IMR-90 (cell line): ENCODE results near the gene ANKHD1. TPM values are rescaled to one million over a fixed set of nuclear protein-coding genes. Genes with fewer than 3 reads are reported as not detected.

ENCODE experiments used
- ATAC-seq: fragments of 200-7000 bp; cut with Tn5 transposase; 2 replicates; pipeline ENCODE4 v1.9.1; 2020; ENCODE audit warnings: low read depth, mild to moderate bottlenecking, moderate library complexity
- BruUV-seq: library from RNA; stranded (reverse); fragments of 400-500 nt; replicated peaks from 2 replicates; lab custom pipeline; 2021; lab: Mats Ljungman, UMichigan
- CTCF ChIA-PET: fragments of 300-600 bp; formaldehyde crosslinking; extraction: SDS; loops from one replicate; lab custom pipeline; 2021; ENCODE audit warnings: antibody characterized with exemption; lab: Yijun Ruan, JAX
- POLR2A ChIA-PET: fragments of 300-600 bp; sonication (Branson Sonifier 250); formaldehyde crosslinking; loops from one replicate; lab custom pipeline; 2022; ENCODE audit warnings: antibody characterized with exemption; ENCODE audit not compliant: unreplicated experiment; lab: Charles Lee
- DNase-seq: peaks from one replicate; pipeline ENCODE4 v3.0.0; 2013
- H2AFZ ChIP-seq: replicated peaks from 2 replicates; pipeline ENCODE3; 2013; ENCODE audit warnings: low read length, mild to moderate bottlenecking; ENCODE audit not compliant: poor library complexity
- H2AK5ac ChIP-seq: 2 replicates; pipeline ENCODE4 v1.6.1; 2013; ENCODE audit warnings: low read depth, low read length, inconsistent platforms
- H2AK9ac ChIP-seq: replicated peaks from 2 replicates; pipeline ENCODE3; 2013; ENCODE audit warnings: mild to moderate bottlenecking, low read depth, low read length, moderate library complexity; ENCODE audit not compliant: poor library complexity
- H2BK120ac ChIP-seq: 2 replicates; pipeline ENCODE4 v1.6.1; 2013; ENCODE audit warnings: low read depth, low read length, inconsistent platforms
- H2BK15ac ChIP-seq: 3 replicates; pipeline ENCODE4 v1.6.1; 2013; ENCODE audit warnings: low read depth, low read length, inconsistent platforms
- H2BK20ac ChIP-seq: 2 replicates; pipeline ENCODE4 v1.6.1; 2013; ENCODE audit warnings: low read depth, mild to moderate bottlenecking, inconsistent platforms, low read length, moderate library complexity
- H2BK5ac ChIP-seq: 2 replicates; pipeline ENCODE4 v1.6.1; 2013; ENCODE audit warnings: mild to moderate bottlenecking, low read depth, low read length, inconsistent platforms; ENCODE audit not compliant: poor library complexity, severe bottlenecking
- H3K14ac ChIP-seq: replicated peaks from 2 replicates; pipeline ENCODE4 v1.6.1; 2013; ENCODE audit warnings: low read depth, low read length, inconsistent platforms
- H3K18ac ChIP-seq: 2 replicates; pipeline ENCODE4 v1.6.1; 2013; ENCODE audit warnings: low read depth, low read length, control low read depth
- H3K23ac ChIP-seq: 2 replicates; pipeline ENCODE4 v1.6.1; 2013; ENCODE audit warnings: low read depth, low read length, inconsistent platforms
- H3K27ac ChIP-seq: 2 replicates; pipeline ENCODE4 v1.5.1; 2013; ENCODE audit warnings: mild to moderate bottlenecking, control low read depth, low read length; ENCODE audit not compliant: insufficient read depth
- H3K27me3 ChIP-seq: 2 replicates; pipeline ENCODE4 v1.6.1; 2013; ENCODE audit warnings: low read length; ENCODE audit not compliant: control insufficient read depth, insufficient read depth
- H3K36me3 ChIP-seq: 2 replicates; pipeline ENCODE4 v1.6.1; 2013; ENCODE audit warnings: low read length, mixed read lengths; ENCODE audit not compliant: control insufficient read depth, insufficient read depth
- H3K4ac ChIP-seq: 2 replicates; pipeline ENCODE4 v1.6.1; 2013; ENCODE audit warnings: low read depth, low read length, inconsistent platforms
- H3K4me1 ChIP-seq: 2 replicates; pipeline ENCODE4 v1.6.1; 2013; ENCODE audit warnings: low read length, mixed read lengths; ENCODE audit not compliant: control insufficient read depth, insufficient read depth
- H3K4me2 ChIP-seq: 2 replicates; pipeline ENCODE4 v1.6.1; 2013; ENCODE audit warnings: low read depth, mild to moderate bottlenecking, control low read depth, low read length, moderate library complexity
- H3K4me3 ChIP-seq: 2 replicates; pipeline ENCODE4 v1.5.1; 2013; ENCODE audit warnings: low read depth, mild to moderate bottlenecking, control low read depth, low read length, moderate library complexity; ENCODE audit not compliant: insufficient read depth
- H3K56ac ChIP-seq: 2 replicates; pipeline ENCODE4 v1.6.1; 2013; ENCODE audit warnings: low read length, inconsistent platforms; ENCODE audit not compliant: insufficient read depth; ENCODE audit errors: extremely low read depth
- H3K79me1 ChIP-seq, 2 experiments: 2 replicates each; pipeline ENCODE4 v1.6.1; 2013; ENCODE audit warnings: low read length in 2 of 2, inconsistent platforms in 1 of 2, low read depth in 1 of 2
- H3K9ac ChIP-seq: 2 replicates; pipeline ENCODE4 v1.6.1; 2013; ENCODE audit warnings: low read depth, low read length, control low read depth
- H3K9me1 ChIP-seq: 2 replicates; pipeline ENCODE4 v1.6.1; 2013; ENCODE audit warnings: low read length, inconsistent platforms; ENCODE audit not compliant: insufficient read depth
- H3K9me3 ChIP-seq: 2 replicates; pipeline ENCODE4 v1.6.1; 2013; ENCODE audit warnings: low read length; ENCODE audit not compliant: control insufficient read depth, insufficient read depth
- H4K20me1 ChIP-seq: 2 replicates; pipeline ENCODE4 v1.6.1; 2013; ENCODE audit warnings: low read length, inconsistent platforms; ENCODE audit not compliant: insufficient read depth
- H4K5ac ChIP-seq: 2 replicates; pipeline ENCODE4 v1.6.1; 2013; ENCODE audit warnings: mild to moderate bottlenecking, low read depth, low read length, control low read depth
- H4K8ac ChIP-seq, 2 experiments: 2 replicates each; pipeline ENCODE4 v1.6.1; 2013; ENCODE audit warnings: low read depth in 2 of 2, low read length in 2 of 2, control low read depth in 1 of 2, inconsistent platforms in 1 of 2
- H4K91ac ChIP-seq: 2 replicates; pipeline ENCODE4 v1.6.1; 2013; ENCODE audit warnings: low read depth, low read length, inconsistent platforms; ENCODE audit not compliant: insufficient read depth
- CEBPB ChIP-seq: IDR thresholded peaks from 2 replicates; pipeline ENCODE4 v1.6.1; 2012; ENCODE audit warnings: low read depth, low read length, improper control_type of control experiment
- CHD1 ChIP-seq: IDR thresholded peaks from 2 replicates; pipeline ENCODE4 v1.6.1; 2012; ENCODE audit warnings: low read depth, low read length, improper control_type of control experiment
- CTCF ChIP-seq: conservative IDR thresholded peaks from 2 replicates; pipeline ENCODE4 v1.5.1; 2012; ENCODE audit warnings: mild to moderate bottlenecking, low read depth, low read length, improper control_type of control experiment
- FOS ChIP-seq: fragments of 150-350 bp; IDR thresholded peaks from 2 replicates; pipeline ENCODE4 v1.6.1; 2016; ENCODE audit warnings: low read depth, low read length
- MAFK ChIP-seq: IDR thresholded peaks from 2 replicates; pipeline ENCODE4 v1.6.1; 2012; ENCODE audit warnings: low read depth, low read length, improper control_type of control experiment
- MAZ ChIP-seq: IDR thresholded peaks from 2 replicates; pipeline ENCODE4 v1.6.1; 2012; ENCODE audit warnings: low read depth, mild to moderate bottlenecking, low read length, improper control_type of control experiment, moderate library complexity, borderline replicate concordance
- MXI1 ChIP-seq: IDR thresholded peaks from 2 replicates; pipeline ENCODE4 v1.6.1; 2012; ENCODE audit warnings: low read depth, mild to moderate bottlenecking, low read length, moderate library complexity, borderline replicate concordance
- NFE2L2 ChIP-seq: fragments of 150-350 bp; IDR thresholded peaks from 2 replicates; pipeline ENCODE4 v1.6.1; 2016; ENCODE audit warnings: low read depth, mild to moderate bottlenecking, low read length
- POLR2A ChIP-seq: IDR thresholded peaks from 2 replicates; pipeline ENCODE4 v1.6.1; 2012; ENCODE audit warnings: mild to moderate bottlenecking, low read depth, low read length
- RCOR1 ChIP-seq: IDR thresholded peaks from 2 replicates; pipeline ENCODE4 v1.6.1; 2012; ENCODE audit warnings: mild to moderate bottlenecking, low read length, improper control_type of control experiment; ENCODE audit not compliant: insufficient replicate concordance
- SMC3 ChIP-seq: fragments of 150-350 bp; IDR thresholded peaks from 2 replicates; pipeline ENCODE4 v1.6.1; 2016; ENCODE audit warnings: low read depth, mild to moderate bottlenecking, antibody characterized with exemption, low read length, moderate library complexity
- USF2 ChIP-seq: fragments of 150-350 bp; IDR thresholded peaks from 2 replicates; pipeline ENCODE4 v1.6.1; 2017; ENCODE audit warnings: mild to moderate bottlenecking, antibody characterized with exemption, low read length, low read depth
- whole genome bisulfite sequencing, 2 experiments: methylation state at CpG; one replicate each; pipeline versions ENCODE4 v1.1.5 to v1.1.7; 2013; ENCODE audit warnings: missing lambda C conversion rate in 2 of 2; ENCODE audit not compliant: insufficient read length in 1 of 2; ENCODE audit errors: extremely low coverage in 2 of 2; 5-methylcytosine and 5-hydroxymethylcytosine counted together
- dilution Hi-C: fragments of 300-500 bp; cut with HindIII; formaldehyde crosslinking; loops from one replicate; pipeline ENCODE4 v1.14.3; 2018; ENCODE audit warnings: low sequenced_read_pairs; ENCODE audit not compliant: unreplicated experiment
- in situ Hi-C: fragments of 300-500 bp; cut with MboI; formaldehyde crosslinking; loops from 3 replicates; pipeline ENCODE4 v1.14.3; 2019; ENCODE audit warnings: low sequenced_read_pairs, inconsistent platforms, mixed read lengths
- intact Hi-C: fragments of 100-400 bp; cut with micrococcal nuclease; formaldehyde crosslinking; loops from 2 replicates; pipeline ENCODE4 v1.10.0; 2022
- polyA plus RNA-seq, 3 experiments: library from polyadenylated mRNA; depleted of rRNA; stranded (reverse); fragments of >200 nt; gene quantifications; 2 replicates each; pipeline ENCODE4 v1.2.3, GENCODE V29; 2012; ENCODE audit warnings: low replicate concordance in 1 of 3
- total RNA-seq: library from RNA; depleted of rRNA; stranded (reverse); fragments of >200 nt; gene quantifications from 2 replicates; pipeline ENCODE4 v1.2.3, GENCODE V29; 2012
- TF ChIP-seq, protein P1 (sequence below): fragments of 150-350 bp; IDR thresholded peaks from 2 replicates; pipeline ENCODE4 v1.6.1; 2016; ENCODE audit warnings: low read depth, mild to moderate bottlenecking, low read length, moderate library complexity, borderline replicate concordance

ANKHD1 gene
- total and polyA plus RNA-seq, 2 of the 4 experiments (the other 2 are of a cell fraction): 32.1 to 36.7 TPM

- no peak overlapping the region for H3K4me2 ChIP-seq
- CTCF ChIA-PET: interaction anchor here (1.2 kb wide), 1 partner anchor 64 kb away, joined by 3 read pairs; no protein-coding TSS in a partner anchor
- intact Hi-C loops (no loop called here), dilution Hi-C loops (no loop called here), in situ Hi-C loops (no loop called here)
- H4K20me1 ChIP-seq: no peaks in the 10 kb centered on the region
- H3K4me3 ChIP-seq: no peak overlapping the region
- no peak overlapping the region for H3K56ac ChIP-seq
- H3K23ac ChIP-seq: no peak overlapping the region
- H3K14ac ChIP-seq: no peak overlapping the region
- DNase-seq (no peak), ATAC-seq (no peak)
- H3K27me3 ChIP-seq: no peaks in the 10 kb centered on the region
- no peak overlapping the region for H2BK5ac ChIP-seq
- H2AFZ ChIP-seq: no peak overlapping the region
- no peak overlapping the region for H3K27ac ChIP-seq
- BruUV-seq: no TSS peak
- H4K8ac ChIP-seq: no peak overlapping the region
- no peak overlapping the region for H4K91ac ChIP-seq
- no peak overlapping the region for H3K18ac ChIP-seq
- POLR2A ChIA-PET: no interaction called here
- peaks cover 6% of the 10 kb centered on the region for H3K4me1 ChIP-seq
- H3K36me3 ChIP-seq: peaks cover 25% of the 10 kb centered on the region
- no peak overlapping the region for H2BK120ac ChIP-seq
- 89% methylated on average over 1 of the region's 1 CpG; no CpG with 5 or more reads in 1 of the 2 experiments for WGBS, 2 experiments
- H3K9ac ChIP-seq: no peak overlapping the region
- no peak overlapping the region for H3K4ac ChIP-seq
- H2BK20ac ChIP-seq: no peak overlapping the region
- H2BK15ac ChIP-seq: no peak overlapping the region
- no peak overlapping the region for H2AK5ac ChIP-seq
- TF ChIP-seq POLR2A (no peak), CEBPB (no peak), RCOR1 (no peak), CTCF (no peak), FOS (no peak), NFE2L2 (no peak), MAFK (no peak), USF2 (no peak), MAZ (no peak), MXI1 (no peak), SMC3 (no peak), CHD1 (no peak)
- TF ChIP-seq, protein P1, sequence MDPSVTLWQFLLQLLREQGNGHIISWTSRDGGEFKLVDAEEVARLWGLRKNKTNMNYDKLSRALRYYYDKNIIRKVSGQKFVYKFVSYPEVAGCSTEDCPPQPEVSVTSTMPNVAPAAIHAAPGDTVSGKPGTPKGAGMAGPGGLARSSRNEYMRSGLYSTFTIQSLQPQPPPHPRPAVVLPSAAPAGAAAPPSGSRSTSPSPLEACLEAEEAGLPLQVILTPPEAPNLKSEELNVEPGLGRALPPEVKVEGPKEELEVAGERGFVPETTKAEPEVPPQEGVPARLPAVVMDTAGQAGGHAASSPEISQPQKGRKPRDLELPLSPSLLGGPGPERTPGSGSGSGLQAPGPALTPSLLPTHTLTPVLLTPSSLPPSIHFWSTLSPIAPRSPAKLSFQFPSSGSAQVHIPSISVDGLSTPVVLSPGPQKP: no peak
- no peak overlapping the region for H4K5ac ChIP-seq
- peaks cover 12% of the 10 kb centered on the region for H3K9me1 ChIP-seq
- peaks cover 11 to 31% of the 10 kb centered on the region in 2 experiments; a peak in 3 of 4 replicates for H3K79me1 ChIP-seq
- H2AK9ac ChIP-seq: no peak overlapping the region
- H3K9me3 ChIP-seq: no peaks in the 10 kb centered on the region
Measured at GRCh38 chr5:140570488-140570887, 168.9 kb downstream of the ANKHD1 start.
